Inflammatory macrophage (primary cell): ENCODE measurements around the gene CNOT6.
"Not testable (repeated sequence)": the region's sequence is repeated elsewhere in the genome, so short reads cannot be mapped to it uniquely, and the experiment has no call there.

ENCODE experiments used
- DNase-seq, 2 donors: peaks; one replicate each; pipeline ENCODE4 v3.0.0-alpha.2; 2020 to 2022

The CNOT6 gene

DNA sequence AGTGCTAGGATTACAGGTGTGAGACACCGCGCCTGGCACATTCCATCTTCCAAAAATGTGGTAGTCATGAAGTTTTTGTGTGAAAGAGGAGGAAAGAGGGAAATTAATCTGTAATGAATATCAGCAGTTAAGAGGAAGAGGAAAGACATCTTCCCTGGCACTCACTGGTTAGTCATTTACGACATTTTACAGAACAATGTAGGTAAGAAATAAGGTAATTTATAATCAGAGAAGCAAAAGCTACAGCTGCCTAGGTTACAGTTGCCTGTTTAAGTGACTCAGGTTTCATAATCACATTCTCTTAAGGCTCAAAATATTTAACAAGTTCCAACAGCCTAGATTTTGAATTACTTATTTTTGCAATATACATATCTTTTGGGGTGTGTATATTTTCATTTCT lies 26.9 kb downstream of the CNOT6 start:
- no peak for DNase-seq

DNA sequence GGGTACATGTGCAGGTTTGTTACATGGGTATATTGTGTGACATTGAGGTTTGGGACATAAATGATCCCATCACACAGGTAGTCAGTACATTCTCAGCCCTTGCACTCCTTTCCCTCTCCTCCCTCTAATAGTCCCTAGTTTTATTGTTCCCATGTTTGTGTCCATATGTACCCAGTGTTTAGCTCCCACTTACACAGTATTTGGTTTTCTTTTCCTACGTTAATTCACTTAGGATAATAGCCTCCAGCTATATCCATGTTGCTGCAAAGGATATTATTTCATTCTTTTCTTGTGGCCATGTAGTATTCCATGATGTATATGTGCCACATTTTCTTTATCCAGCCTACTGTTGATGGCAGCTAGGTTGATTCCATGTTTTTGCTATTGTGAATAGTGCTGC lies 27.4 kb downstream of the CNOT6 start:
- no peak for DNase-seq

DNA sequence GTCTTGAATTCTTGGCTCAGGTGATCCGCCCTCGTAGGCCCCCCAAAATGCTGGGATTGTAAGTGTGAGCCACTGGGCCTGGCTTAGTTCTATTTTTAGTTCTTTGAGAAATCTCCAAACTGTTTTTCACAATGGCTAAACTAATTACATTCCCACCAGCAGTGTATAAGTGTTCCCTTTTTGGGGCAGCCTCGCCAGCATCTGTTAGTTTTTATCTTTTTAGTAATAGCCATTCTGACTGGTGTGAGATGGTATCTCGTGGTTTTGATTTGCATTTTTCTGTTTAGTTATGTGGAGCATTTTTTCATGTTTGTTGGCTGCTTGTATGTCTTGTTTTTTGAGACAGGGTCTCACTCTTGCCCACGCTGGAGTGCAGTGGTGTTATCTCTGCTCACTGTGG lies 28.2 kb downstream of the CNOT6 start:
- DNase-seq = no peak

DNA sequence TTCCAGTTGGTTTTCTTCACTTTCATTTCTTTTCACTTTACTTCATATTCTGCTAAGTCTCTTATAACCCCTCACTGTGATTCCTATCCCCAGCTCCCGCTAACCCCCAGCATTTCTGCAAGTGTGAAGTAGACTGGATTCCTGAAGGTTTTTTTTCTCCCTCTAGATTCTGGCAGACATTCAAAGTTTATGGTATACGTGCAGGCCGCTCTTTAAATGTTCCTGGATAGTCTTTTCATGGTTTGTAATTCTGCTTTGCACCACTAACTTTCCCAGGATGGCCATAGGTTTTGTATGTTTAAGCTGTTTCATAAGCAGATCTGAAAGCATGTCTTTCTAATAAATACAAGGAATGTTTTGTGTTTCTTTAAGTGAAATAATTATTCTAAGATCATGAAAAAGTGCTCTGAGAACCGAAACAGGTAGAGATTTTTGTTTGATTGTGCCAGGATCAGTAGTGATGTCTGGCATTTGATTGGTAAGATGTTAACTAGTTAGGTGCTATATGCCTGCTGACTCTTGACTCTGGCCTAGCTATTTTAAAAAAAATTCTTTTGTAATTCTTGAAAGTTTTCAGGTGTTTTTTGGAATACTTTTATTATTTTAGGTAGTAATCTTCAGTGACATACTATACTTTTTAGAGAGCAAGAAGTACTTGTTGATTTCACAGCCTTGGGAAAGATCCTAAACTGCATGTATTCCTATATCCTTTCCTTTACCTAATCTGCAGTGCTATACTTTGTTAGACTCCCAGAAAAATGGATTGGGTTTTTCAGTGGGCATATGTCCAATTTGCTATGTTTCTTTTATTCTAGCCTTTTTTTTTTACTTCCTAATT lies 29.7 kb downstream of the CNOT6 start:
- DNase-seq = no peak

DNA sequence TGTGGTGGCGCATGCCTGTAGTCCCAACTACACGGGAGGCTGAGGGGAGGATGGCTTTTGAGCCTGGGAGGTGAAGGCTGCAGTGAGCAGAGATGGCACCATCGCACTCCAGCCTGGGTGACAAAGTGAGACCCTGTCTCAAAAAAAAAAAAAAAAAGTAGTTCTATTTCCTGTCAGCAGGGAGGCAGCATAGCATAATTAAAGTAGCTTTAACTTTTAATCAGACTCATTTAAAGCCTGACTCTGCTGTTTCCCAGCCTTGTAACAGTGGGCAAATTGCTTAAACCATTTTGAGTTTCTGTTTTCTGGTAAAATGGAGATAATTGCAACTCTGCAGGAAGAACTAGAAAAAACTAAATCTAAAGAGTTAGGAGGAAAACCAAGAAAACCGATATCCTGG lies 31.2 kb downstream of the CNOT6 start:
- no peak for DNase-seq

DNA sequence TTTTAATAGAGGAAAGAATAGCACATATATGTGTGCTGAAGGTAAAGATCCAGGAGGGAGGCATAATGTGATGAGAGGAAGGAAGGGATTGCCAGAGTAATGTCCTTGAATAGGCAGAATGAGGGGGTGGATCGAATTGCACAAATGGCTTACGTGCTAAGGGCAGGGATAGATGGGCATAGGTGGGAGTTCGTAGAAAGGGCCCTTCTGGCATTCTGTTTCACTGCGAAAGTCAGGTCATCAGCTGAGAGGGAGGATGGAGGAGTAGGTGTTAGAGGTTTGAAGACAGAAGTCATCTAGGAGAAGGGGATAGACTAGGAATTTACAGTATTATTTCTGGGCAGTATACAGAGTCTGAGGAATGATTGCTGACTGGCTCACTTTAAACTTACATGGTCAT lies 32.1 kb downstream of the CNOT6 start:
- peak in 1 of 2 donors; percentile 1 for DNase-seq

DNA sequence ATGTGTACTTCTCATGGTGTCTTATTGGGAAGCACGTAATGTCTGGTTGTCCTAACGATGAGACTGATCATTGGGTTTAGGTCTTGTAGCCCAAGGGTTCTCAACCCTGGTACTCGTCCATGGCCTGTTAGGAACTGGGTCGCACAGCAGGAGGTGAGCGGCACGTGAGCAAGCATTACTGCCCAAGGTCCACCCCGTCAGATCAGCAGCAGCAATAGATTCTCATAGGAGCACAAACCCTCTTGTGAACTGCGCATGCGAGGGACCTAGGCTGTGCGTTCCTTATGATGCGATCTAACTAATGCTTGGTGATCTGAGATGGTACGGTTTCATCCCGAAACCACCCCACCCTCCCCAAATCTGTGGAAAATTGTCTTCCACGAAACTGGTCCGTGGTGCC lies 33.5 kb downstream of the CNOT6 start:
- no peak for DNase-seq

DNA sequence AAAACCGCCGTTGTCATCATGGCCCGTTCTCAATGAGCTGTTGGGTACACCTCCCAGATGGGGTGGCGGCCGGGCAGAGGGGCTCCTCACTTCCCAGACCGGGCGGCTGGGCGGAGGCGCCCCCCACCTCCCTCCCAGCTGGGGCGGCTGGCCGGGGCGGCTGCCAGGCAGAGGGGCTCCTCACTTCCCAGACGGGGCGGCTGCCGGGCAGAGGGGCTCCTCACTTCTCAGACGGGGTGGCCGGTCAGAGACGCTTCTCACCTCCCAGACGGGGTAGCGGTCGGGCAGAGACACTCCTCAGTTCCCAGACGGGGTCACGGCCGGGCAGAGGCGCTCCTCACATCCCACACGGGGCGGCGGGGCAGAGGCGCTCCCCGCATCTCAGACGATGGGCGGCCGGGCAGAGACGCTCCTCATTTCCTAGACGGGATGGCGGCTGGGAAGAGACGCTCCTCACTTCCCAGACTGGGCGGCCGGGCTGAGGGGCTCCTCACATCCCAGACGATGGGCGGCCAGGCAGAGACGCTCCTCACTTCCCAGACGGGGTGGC lies 36.9 kb downstream of the CNOT6 start:
- DNase-seq = not testable (repeated sequence)

DNA sequence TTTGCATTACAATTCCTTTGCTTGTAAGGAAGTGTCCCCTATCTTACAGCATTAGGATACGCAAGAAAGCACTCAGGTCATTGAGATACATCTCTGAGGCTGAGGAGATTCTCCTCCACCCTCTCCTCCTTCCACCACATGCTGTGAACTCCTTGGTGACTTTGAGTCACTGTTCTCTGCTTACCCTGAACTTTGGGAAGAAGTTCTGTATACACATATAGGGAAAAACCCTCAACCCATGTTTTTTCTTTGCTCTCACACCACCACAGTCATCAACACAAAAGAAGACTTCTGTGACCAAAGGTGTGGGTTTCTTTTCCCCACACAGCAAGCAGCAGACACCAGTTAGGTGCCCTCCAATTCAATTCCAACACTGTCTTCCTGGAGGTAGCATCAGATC lies 38.1 kb downstream of the CNOT6 start:
- no peak for DNase-seq

DNA sequence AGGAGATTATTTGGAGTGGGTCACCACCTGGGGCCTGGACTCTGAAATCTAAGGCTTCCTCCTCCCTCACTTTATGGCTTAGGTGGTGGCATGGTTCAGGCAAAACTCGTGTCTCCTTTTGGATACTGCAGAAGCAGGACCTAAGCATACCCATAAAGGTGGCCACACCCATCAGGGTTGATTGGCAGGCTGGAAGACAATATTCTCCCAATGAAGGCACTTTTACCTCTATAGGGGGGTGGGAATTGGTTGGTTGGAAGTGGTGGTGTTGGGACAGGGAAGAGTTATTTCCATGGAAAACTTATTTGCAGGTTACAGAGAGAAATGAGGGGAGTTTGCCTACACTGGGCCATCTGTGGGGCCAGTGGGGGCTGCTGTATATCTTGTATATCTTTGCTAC lies 39.7 kb downstream of the CNOT6 start:
- DNase-seq = no peak

DNA sequence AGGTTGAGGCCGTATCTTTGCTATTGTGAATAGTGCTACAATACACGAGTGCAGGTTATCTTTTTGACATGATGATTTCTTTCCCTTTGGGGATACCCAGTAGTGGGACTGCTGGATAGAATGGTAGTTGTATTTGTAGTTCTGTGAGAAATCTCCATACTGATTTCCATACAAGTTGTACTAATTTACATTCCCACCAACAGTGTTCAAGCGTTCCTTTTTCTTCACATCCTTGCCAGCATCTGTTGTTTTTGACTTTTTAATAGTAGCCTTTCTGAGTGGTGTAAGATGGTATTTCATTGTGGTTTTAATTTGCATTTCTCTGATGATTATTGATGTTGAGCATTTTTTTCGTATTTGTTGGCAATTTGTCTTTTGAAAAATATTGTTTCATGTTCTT lies 41.4 kb downstream of the CNOT6 start:
- DNase-seq = no peak

DNA sequence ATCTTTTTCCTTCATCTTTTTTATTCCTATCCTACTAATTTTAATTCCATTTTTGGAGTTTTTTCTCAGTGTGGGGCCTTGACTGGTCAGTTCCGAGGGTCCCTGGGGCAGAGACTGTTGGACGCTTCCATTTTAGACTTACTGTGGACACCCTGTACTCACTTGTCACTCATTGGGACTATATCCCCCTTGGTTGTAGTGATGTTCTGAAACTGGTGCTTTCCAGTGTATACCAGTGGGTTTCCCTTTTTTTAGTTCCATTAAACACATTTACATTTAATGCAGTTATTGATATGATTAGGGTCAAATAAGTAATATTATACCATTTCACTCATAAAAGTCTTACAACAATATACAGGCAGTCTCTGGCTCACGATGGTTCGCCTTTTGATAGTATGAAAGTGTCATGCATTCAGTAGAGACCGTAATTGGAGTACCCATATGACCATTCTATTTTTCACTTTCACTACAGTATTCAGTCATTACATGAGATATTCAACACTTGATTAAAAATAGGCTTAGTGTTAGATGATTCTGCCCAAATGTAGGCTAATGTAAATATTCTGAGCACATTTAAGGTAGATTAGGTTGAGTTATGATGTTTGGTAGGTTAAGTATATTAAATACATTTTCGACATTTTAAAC lies 46.0 kb downstream of the CNOT6 start:
- no peak for DNase-seq

DNA sequence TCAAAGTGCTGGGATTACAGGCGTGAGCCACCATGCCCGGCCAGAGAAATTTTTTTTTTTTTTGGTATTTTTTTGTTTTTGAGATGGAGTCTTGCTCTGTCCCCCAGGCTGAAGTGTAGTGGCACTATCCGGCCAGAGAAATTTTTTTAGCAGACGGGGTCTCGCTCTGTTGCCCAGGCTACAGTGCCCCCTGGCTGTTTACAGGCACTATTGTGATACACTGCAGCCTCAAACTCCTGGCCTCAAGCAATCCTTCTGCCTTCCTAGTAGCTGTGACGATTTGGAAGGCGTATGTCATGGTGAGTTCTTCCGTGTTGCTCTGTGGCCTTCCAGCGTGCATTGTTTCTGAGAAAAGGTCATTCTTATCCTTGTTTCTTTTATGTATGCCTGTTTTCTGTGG lies 47.5 kb downstream of the CNOT6 start:
- no peak for DNase-seq

DNA sequence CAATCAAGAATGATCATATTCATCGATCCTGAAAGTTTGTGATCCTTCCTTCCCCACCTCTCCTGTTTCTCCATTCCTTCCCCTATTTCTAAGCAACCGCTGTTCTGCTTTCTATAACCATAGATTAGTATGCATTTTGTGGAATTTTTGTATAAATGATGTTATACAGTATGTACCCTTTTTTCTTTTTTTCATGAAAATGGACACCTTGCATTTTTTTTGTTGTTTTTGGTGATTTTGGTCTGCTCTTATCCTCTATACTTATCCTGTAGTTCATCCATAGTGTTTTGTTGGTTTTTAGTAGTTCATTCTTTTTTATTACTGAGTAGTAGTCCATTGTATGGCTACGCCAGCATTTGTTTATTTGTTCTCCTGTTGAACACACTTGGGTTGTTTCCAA lies 51.1 kb downstream of the CNOT6 start:
- DNase-seq = no peak

DNA sequence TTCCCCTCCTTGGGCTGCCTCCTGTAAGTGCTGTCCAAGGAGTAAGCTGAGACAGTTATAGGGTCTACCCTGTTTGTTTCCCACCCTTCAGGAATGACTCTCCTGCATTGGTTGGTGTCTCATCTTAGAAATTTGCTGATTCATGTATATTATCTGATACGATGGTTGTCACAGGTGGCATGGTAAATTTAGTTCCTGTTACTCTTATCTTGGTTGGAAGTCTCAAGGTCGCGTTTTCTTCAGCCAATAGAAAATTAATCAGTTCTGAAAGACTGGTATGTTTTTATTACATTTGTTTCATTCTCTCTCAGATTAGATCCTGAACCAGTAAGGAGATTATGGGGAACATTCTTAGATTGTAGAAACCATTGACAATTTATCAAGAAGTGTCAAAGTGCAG lies 54.4 kb downstream of the CNOT6 start:
- no peak for DNase-seq

DNA sequence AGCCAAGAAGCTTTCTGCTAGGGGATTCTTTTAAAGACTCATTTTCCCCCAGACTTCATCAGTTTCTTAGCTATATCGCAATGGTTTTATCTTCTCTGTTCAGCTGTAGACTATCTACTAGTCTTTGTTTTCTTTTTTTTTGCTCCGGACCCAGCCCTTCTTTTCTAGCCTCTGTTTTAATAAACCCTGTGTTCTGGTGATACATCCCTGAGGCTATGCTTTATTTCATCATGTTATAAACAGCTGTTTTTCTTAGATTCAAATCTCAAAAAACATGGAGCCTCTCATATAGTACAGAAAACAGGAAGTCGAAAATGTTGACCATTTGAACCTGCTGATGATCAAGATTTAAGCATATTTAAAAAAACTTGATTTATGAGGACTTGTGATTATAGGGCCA lies 59.4 kb downstream of the CNOT6 start:
- no peak for DNase-seq

DNA sequence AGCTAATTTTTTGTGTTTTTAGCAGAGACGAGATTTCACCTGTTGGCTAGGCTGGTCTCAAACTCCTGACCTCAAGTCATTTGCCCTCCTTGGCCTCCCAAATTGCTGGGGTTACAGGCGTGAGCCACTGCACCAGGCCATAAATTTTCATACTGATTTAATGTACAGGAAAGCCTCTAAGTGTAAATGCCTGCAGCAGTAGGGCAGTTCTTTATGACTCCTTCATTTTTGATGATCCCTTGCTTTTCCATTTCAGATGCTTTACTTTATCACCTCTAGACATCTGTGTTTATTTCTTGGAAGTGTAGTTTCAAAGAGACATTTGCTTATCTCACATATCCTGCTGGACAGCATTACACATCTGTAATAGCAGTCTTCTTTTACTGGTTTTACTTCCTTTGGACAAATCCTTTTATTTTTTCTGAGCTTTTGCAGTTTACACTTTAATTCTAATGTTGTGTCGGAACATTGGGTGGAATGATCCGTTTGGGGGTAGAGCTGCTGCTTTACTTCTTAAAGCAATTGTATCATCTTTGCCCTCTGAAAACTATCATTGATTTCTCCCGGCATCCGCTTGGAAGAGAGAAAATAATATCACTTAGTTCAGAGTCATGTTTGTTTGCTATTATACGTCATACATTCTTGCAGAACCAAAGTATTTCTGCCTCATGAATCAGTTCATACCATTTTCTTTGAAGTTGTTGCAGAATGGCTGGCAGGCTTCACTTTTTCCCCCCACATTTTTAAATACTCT lies 61.2 kb downstream of the CNOT6 start:
- no peak for DNase-seq

DNA sequence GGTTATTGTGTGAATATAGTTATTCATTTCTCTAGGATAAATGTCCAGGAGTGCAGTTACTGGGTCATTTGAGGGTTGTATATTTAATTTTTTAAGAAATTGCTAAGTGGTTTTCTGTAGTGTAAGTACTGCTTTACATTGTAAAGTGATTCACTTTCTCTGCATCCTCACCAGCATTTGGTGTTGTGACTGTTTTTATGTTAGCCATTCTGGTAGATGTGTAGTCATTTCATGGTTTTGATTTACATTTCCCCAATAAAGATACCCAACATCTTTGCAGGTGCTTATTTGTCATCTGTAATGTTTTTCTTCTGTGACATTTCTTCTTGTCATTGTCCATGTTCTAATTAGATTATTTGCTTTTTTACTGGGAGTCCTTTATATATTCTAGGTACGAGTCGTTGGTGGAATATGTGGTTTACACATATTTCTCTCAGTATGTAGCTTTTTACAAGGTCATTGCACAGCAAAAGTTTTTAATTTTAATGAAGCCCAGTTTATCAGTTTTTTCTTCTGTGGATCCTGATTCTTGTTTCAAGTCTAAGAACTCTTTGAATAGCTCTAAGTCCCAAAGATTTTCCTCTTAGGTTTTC lies 63.1 kb downstream of the CNOT6 start:
- DNase-seq = no peak

DNA sequence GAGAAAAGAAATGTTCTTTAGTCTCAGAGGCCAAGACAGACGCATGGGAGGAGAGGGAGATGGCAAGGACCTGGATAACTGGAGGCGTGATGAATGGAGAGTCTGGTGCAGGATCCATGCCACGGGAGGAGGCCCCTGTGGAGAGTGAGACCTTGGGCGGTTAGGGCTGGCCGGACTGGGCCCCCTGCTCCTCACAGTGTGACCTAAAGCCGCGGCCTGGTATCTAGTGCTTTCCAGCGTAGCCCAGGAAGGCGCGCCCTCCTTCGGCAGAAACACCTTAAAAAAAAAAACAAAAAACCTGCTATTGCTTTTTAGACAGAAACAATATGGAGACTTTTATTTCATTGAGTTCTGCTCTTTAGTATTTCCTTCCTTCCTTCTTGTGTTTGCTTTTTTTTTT lies 64.1 kb downstream of the CNOT6 start:
- DNase-seq = no peak

DNA sequence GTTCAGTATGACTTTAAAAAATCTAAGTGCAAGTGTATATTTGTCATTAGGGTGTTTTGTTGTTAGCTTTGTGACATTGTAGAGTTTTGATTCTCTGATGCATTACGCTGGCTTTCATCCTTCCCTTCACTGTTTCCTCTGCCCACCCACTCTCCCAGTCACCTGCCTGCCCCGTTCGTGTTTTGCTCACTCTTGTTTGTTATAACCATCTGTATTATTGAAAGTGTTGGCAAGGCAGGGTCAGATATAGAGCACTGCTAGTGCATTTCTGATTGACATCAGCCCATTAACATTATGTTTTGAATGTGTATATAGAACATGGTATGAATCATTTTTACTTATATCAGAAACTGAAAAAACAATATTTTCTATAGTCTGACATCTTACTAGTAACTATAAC lies 69.8 kb downstream of the CNOT6 start:
- no peak for DNase-seq

DNA sequence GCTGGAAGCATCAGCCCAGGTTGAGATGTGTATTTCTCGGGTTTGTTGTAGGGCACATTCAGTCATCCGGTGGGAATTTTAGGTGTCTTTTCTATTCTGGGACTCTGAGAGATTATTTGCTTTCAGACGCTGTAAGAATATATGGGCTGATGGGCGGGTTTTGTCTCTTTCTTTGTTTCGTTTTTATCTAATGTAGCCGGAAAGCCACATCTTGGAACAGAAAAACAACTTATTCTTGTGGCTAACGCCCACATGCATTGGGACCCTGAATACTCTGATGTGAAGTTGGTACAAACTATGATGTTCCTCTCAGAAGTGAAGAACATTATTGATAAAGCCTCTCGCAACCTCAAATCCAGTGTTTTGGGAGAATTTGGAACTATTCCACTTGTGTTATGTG lies 74.7 kb downstream of the CNOT6 start:
- DNase-seq = no peak

DNA sequence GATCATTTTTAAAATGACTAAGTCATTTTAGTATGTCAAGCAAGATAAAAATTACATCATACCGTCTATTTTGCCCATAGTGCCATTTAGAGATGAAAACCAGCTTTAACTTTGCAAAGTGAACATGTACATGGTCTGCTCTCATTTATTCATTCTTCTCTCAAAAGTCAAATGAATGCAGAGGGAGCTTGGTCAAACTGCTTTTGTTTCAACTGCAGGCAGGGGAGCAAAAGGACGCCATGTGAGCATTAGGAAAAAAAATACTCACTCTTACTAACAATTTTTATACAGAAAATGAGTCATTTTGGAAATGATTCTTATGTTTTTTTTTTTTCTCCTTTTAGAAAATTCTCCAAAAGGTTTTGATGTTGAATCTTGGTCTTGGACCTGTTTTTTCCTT lies 81.4 kb downstream of the CNOT6 start:
- no peak for DNase-seq

DNA sequence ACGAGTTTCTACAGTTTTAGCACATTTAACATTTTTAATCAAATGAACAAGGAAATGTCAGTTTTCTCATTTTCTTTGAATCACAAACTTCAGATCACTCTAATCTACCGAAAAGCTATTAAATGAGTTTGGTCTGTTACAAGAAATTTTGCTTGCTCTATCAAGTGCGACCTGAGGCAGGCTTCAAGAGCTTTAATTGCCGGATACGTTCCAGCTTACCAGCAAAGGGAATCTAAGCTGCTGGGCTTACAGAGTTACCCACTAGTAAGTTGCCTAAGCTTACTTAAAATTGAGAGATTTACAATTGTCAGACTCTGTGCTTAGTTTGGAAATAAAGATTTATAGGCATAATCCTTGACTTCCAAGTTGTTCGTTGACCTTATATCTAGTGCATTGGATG lies 86.5 kb downstream of the CNOT6 start:
- no peak for DNase-seq
